Hematopoietic multipotent progenitor cell treated with erythropoietin and hydrocortisone succinate and interleukin-3 and kit ligand, for 4 days (in vitro differentiated cells): ENCODE measurements around the gene AKAP6.

Experiments
- DNase-seq: peaks from one replicate; pipeline ENCODE4 v3.0.0-alpha.2; 2015

Gene AKAP6

GRCh38 chr14:32627545-32628298 is 298.6 kb downstream of the AKAP6 start:
- peak; percentile 3 for DNase-seq

- no peak for DNase-seq
Measured at GRCh38 chr14:32629236-32629635, 300.1 kb downstream of the AKAP6 start.

- no peak for DNase-seq
Measured at GRCh38 chr14:32630701-32631100, 301.6 kb downstream of the AKAP6 start.

- DNase-seq: no peak
Measured at GRCh38 chr14:32633224-32633859, 304.2 kb downstream of the AKAP6 start.

GRCh38 chr14:32633930-32634329 is 304.8 kb downstream of the AKAP6 start:
- DNase-seq: no peak

GRCh38 chr14:32635061-32635719 is 306.1 kb downstream of the AKAP6 start:
- peak; percentile 6 for DNase-seq

- DNase-seq: no peak
Measured at GRCh38 chr14:32637582-32637981, 308.5 kb downstream of the AKAP6 start.

GRCh38 chr14:32639208-32639607 is 310.1 kb downstream of the AKAP6 start:
- DNase-seq: no peak

- DNase-seq: no peak
Measured at GRCh38 chr14:32645551-32645950, 316.5 kb downstream of the AKAP6 start.

GRCh38 chr14:32648434-32648833 is 319.3 kb downstream of the AKAP6 start:
- DNase-seq: no peak

GRCh38 chr14:32650030-32650429 is 320.9 kb downstream of the AKAP6 start:
- no peak for DNase-seq

GRCh38 chr14:32650665-32651064 is 321.6 kb downstream of the AKAP6 start:
- no peak for DNase-seq

- no peak for DNase-seq
Measured at GRCh38 chr14:32654106-32654505, 325.0 kb downstream of the AKAP6 start.

GRCh38 chr14:32656601-32657000 is 327.5 kb downstream of the AKAP6 start:
- DNase-seq: no peak

GRCh38 chr14:32657081-32657480 is 328.0 kb downstream of the AKAP6 start:
- peak; percentile 84 for DNase-seq

- no peak for DNase-seq
Measured at GRCh38 chr14:32661216-32661615, 332.1 kb downstream of the AKAP6 start.

GRCh38 chr14:32662211-32662610 is 333.1 kb downstream of the AKAP6 start:
- no peak for DNase-seq

GRCh38 chr14:32666308-32666707 is 337.2 kb downstream of the AKAP6 start:
- no peak for DNase-seq

- no peak for DNase-seq
Measured at GRCh38 chr14:32667287-32667686, 338.2 kb downstream of the AKAP6 start.

GRCh38 chr14:32667791-32668190 is 338.7 kb downstream of the AKAP6 start:
- no peak for DNase-seq

- no peak for DNase-seq
Measured at GRCh38 chr14:32669391-32669790, 340.3 kb downstream of the AKAP6 start.

- no peak for DNase-seq
Measured at GRCh38 chr14:32675433-32675832, 346.3 kb downstream of the AKAP6 start.

- no peak for DNase-seq
Measured at GRCh38 chr14:32677129-32677780, 348.2 kb downstream of the AKAP6 start.

GRCh38 chr14:32678088-32678487 is 349.0 kb downstream of the AKAP6 start:
- DNase-seq: no peak
